Activated B cell treated with CpG ODN at 0.5 μM for 24 hours (primary cell): ENCODE measurements around the gene TCOF1. TPM values are rescaled to one million over a fixed set of nuclear protein-coding genes. Genes with fewer than 3 reads are reported as not detected.

Source experiments
- ATAC-seq: fragments of 200-7000 bp; cut with Tn5 transposase; one replicate; pipeline ENCODE4 v1.10.0; 2021; ENCODE audit warnings: low read depth, mild to moderate bottlenecking, moderate library complexity
- CTCF ChIA-PET: fragments of 350-600 bp; sonication (Branson Sonifier 250); formaldehyde crosslinking; loops from one replicate; lab custom pipeline; 2021; ENCODE audit warnings: antibody characterized with exemption; lab: Charles Lee
- POLR2A ChIA-PET: fragments of 350-600 bp; sonication (Branson Sonifier 250); formaldehyde crosslinking; loops from one replicate; lab custom pipeline; 2021; ENCODE audit warnings: antibody characterized with exemption; lab: Charles Lee
- DNase-seq: peaks from one replicate; pipeline ENCODE4 v3.0.0; 2022
- H3K27ac Mint-ChIP-seq: one replicate; pipeline ENCODE4 v1.8.0; 2020; ENCODE audit warnings: mixed read lengths
- H3K27me3 Mint-ChIP-seq: one replicate; pipeline ENCODE4 v1.8.0; 2021; ENCODE audit warnings: mixed read lengths
- H3K36me3 Mint-ChIP-seq: one replicate; pipeline ENCODE4 v1.8.0; 2021; ENCODE audit warnings: low read depth, mixed read lengths
- H3K4me1 Mint-ChIP-seq: one replicate; pipeline ENCODE4 v1.8.0; 2021; ENCODE audit warnings: mixed read lengths
- H3K4me3 Mint-ChIP-seq: one replicate; pipeline ENCODE4 v1.8.0; 2020; ENCODE audit warnings: mild to moderate bottlenecking, mixed read lengths
- H3K9me3 Mint-ChIP-seq: one replicate; pipeline ENCODE4 v1.8.0; 2020; ENCODE audit warnings: mixed read lengths
- CTCF ChIP-seq: fragments of 200-600 bp; IDR thresholded peaks from one replicate; pipeline ENCODE4 v1.8.0; 2022; ENCODE audit warnings: antibody characterized with exemption, mild to moderate bottlenecking
- intact Hi-C: fragments of 100-400 bp; cut with micrococcal nuclease; formaldehyde crosslinking; loops from one replicate; pipeline ENCODE4 v1.15.1; 2024
- total RNA-seq: library from RNA; stranded (reverse); gene quantifications from 2 replicates; pipeline ENCODE4 v1.2.3, GENCODE V29; 2022

TCOF1 gene
- total RNA-seq, 1 donor from 2014 or later = 76.1 TPM

- ATAC-seq = no peak
- CTCF ChIA-PET = no interaction called here
- no peaks in the 10 kb centered on the region for H3K36me3 Mint-ChIP-seq
- H3K27me3 Mint-ChIP-seq = peaks cover 18% of the 10 kb centered on the region
- no peaks in the 10 kb centered on the region for H3K4me1 Mint-ChIP-seq
- no peak overlapping the region for H3K27ac Mint-ChIP-seq
- no peak for TF ChIP-seq CTCF
- POLR2A ChIA-PET = no interaction called here
- no peak overlapping the region for H3K4me3 Mint-ChIP-seq
- no peaks in the 10 kb centered on the region for H3K9me3 Mint-ChIP-seq
- intact Hi-C loops = no loop called here
- no peak for DNase-seq
Measured at GRCh38 chr5:150311015-150311692, 46.3 kb upstream of the TCOF1 start.

DNA sequence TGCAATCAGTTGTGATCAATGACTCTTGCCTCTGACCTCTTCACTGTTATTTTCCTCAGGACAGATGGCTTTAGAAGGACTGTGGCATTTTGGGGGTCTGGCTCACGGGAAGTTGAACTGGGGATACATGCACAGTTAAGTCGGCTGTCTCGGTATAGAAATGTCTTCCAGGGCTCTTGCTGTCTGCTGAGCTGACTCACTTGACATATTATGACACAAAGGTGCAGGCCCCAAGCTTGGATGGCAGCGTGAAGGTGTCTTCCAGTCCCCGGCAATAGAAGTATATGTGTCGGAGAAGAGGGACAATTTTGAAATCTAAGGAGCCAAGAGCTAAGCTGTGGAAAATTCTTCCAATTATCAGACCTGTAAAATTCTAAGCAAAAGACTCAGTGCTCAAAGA lies 45.0 kb upstream of the TCOF1 start:
- Mint-ChIP-seq H3K36me3 (no peaks in the 10 kb centered on the region), H3K4me3 (no peak overlapping the region), H3K27ac (no peak overlapping the region), H3K4me1 (no peaks in the 10 kb centered on the region), H3K27me3 (peaks cover 18% of the 10 kb centered on the region), H3K9me3 (no peaks in the 10 kb centered on the region)
- DNase-seq (no peak), ATAC-seq (no peak)
- ChIA-PET POLR2A (no interaction called here), CTCF (no interaction called here)
- TF ChIP-seq CTCF = no peak
- intact Hi-C loops = no loop called here

- ChIA-PET CTCF (no interaction called here), POLR2A (interaction anchor here (0.7 kb wide), 1 partner anchor 253 kb away, joined by 4 read pairs; no protein-coding TSS in a partner anchor)
- ATAC-seq = no peak
Measured at GRCh38 chr5:150313501-150313900, 44.0 kb upstream of the TCOF1 start.

GRCh38 chr5:150313921-150314716 lies 43.4 kb upstream of the TCOF1 start:
- Mint-ChIP-seq H3K9me3 (no peaks in the 10 kb centered on the region), H3K4me1 (no peaks in the 10 kb centered on the region), H3K4me3 (no peak overlapping the region), H3K27ac (no peak overlapping the region), H3K27me3 (peaks cover 19% of the 10 kb centered on the region), H3K36me3 (no peaks in the 10 kb centered on the region)
- POLR2A ChIA-PET = interaction anchor here (0.7 kb wide), 1 partner anchor 253 kb away, joined by 4 read pairs; no protein-coding TSS in a partner anchor
- ATAC-seq (no peak), DNase-seq (no peak)
- no peak for TF ChIP-seq CTCF
- intact Hi-C loops = no loop called here
- CTCF ChIA-PET = no interaction called here

More at GRCh38 chr5:150313501-150313900, 44.0 kb upstream of the TCOF1 start:
- Mint-ChIP-seq H3K4me3 (no peak overlapping the region), H3K27ac (no peak overlapping the region), H3K27me3 (peaks cover 19% of the 10 kb centered on the region), H3K36me3 (no peaks in the 10 kb centered on the region), H3K4me1 (no peaks in the 10 kb centered on the region), H3K9me3 (no peaks in the 10 kb centered on the region)
- TF ChIP-seq CTCF = no peak
- intact Hi-C loops = no loop called here
- no peak for DNase-seq

DNA sequence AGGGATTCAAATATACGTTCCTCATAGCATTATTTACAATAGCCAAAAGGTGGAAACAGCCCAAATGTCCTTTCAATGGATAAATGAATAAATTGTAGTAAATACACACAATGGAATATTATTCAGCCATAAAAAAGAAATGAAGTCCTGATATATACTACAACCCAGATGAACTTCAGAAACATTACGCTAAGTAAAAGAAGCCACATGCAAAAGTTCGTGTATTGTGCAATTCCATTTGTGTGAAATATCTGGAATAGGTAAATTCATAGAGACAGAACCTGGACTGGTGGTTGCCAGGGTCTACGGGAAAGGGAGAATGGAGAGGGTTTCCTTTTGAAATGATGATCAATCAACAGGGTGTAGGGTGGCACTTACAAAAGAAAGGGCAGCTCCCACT lies 42.3 kb upstream of the TCOF1 start:
- no peaks in the 10 kb centered on the region for H3K4me1 Mint-ChIP-seq
- H3K36me3 Mint-ChIP-seq = no peaks in the 10 kb centered on the region
- H3K4me3 Mint-ChIP-seq = no peak overlapping the region
- no peak overlapping the region for H3K27ac Mint-ChIP-seq
- POLR2A ChIA-PET = interaction anchor here (0.7 kb wide), 1 partner anchor 13 kb away, joined by 7 read pairs; no protein-coding TSS in a partner anchor
- ATAC-seq (no peak), DNase-seq (no peak)
- TF ChIP-seq CTCF = no peak
- no peaks in the 10 kb centered on the region for H3K9me3 Mint-ChIP-seq
- intact Hi-C loops = no loop called here
- CTCF ChIA-PET = no interaction called here
- H3K27me3 Mint-ChIP-seq = peaks cover 16% of the 10 kb centered on the region
